ENCODE results near the gene CLDN1. TPM values are rescaled to one million over a fixed set of nuclear protein-coding genes. Genes with fewer than 3 reads are reported as not detected.
A peak's percentile ranks its signal among the peaks of the same experiment; 100 is the strongest.

The CLDN1 gene
- total and polyA plus RNA-seq, 10 of the 15 experiments (the other 5 are each of a cell fraction or from before 2014, with no cell fraction given) = 3.4 to 22.8 (median 8.5) TPM

- no peak for FAIRE-seq
- Histone ChIP-seq H4K20me1 (ENCODE audit: control insufficient read depth, insufficient read depth) (no peaks in the 10 kb centered on the region), H3K79me2 (ENCODE audit: control insufficient read depth, insufficient read depth, low read length) (no peaks in the 10 kb centered on the region)
Observed at GRCh38 chr3:190265796-190266195, 56.5 kb downstream of the CLDN1 start.

GRCh38 chr3:190265126-190265525 lies 57.1 kb downstream of the CLDN1 start:
- CTCF ChIA-PET = interaction anchor here (0.6 to 1.7 kb wide), 2 partner anchors 9 to 286 kb away, joined by 3 to 6 read pairs; no protein-coding TSS in a partner anchor
- Histone ChIP-seq H3K27ac (ENCODE audit: control insufficient read depth, insufficient read depth) (no peak overlapping the region), H3K4me1 (ENCODE audit: control insufficient read depth, insufficient read depth, low read length) (no peaks in the 10 kb centered on the region), H3K79me2 (ENCODE audit: control insufficient read depth, insufficient read depth, low read length) (no peaks in the 10 kb centered on the region), H3K4me2 (ENCODE audit: control insufficient read depth, insufficient read depth) (no peak overlapping the region), H3K4me3 (no peak overlapping the region), H3K27me3 (replicated peaks in 1 of 2; ENCODE audit: control insufficient read depth in 2 of 2, insufficient read depth in 2 of 2, low read length in 1 of 2) (no peaks in the 10 kb centered on the region), H4K20me1 (ENCODE audit: control insufficient read depth, insufficient read depth) (no peaks in the 10 kb centered on the region), H3K36me3 (ENCODE audit: control insufficient read depth in 2 of 2, insufficient read depth in 2 of 2, low read length in 1 of 2) (no peaks in the 10 kb centered on the region), H2AFZ (ENCODE audit: control insufficient read depth, low read depth, low read length) (no peak overlapping the region), H3K9me3 (replicated peaks; ENCODE audit: control insufficient read depth, insufficient read depth, low read length) (no peaks in the 10 kb centered on the region), H3K9ac (ENCODE audit: control insufficient read depth, insufficient read depth, low read length) (no peak overlapping the region)
- POLR2A ChIA-PET = no interaction called here
- TF ChIP-seq MYB (IDR thresholded peaks at IDR 0.05; ENCODE audit: borderline replicate concordance, low read depth, low read length) (no peak), CBX3 (IDR thresholded peaks at IDR 0.05; ENCODE audit: borderline replicate concordance, low read depth) (no peak), POLR2AphosphoS2 (IDR thresholded peaks at IDR 0.05; ENCODE audit: low read depth, low read length) (no peak), CUX1 (IDR thresholded peaks at IDR 0.05; ENCODE audit: insufficient replicate concordance, low read depth, low read length) (no peak)
- SMC1A ChIA-PET (ENCODE audit: uncharacterized antibody, unreplicated experiment) = interaction anchor here (0.7 to 1.7 kb wide), 3 partner anchors 9 to 25 kb away, joined by 3 to 6 read pairs (median 3); no protein-coding TSS in a partner anchor
- in situ Hi-C loops (cut with MboI) (no loop called here), intact Hi-C loops (cut with micrococcal nuclease; ENCODE audit: unreplicated experiment) (no loop called here)
- 0% methylated on average over 1 of the region's 1 CpG for WGBS (ENCODE audit: insufficient coverage, insufficient replicate concordance, low lambda C conversion rate, missing lambda C conversion rate)
- BruUV-seq (replicated peaks) = no TSS peak
- DNase-seq (ENCODE audit: low read depth, low spot score) (no peak), FAIRE-seq (no peak), ATAC-seq (no peak)
- RAD21 ChIA-PET (ENCODE audit: unreplicated experiment) = no interaction called here

More at GRCh38 chr3:190265796-190266195, 56.5 kb downstream of the CLDN1 start:
- TF ChIP-seq ATF7 (IDR thresholded peaks at IDR 0.05; ENCODE audit: low read depth) = no peak
- no peak for TF ChIP-seq ATF3 (IDR thresholded peaks at IDR 0.05; ENCODE audit: borderline replicate concordance, extremely low read depth, low read depth, low read length)
- H3K36me3 ChIP-seq (ENCODE audit: control insufficient read depth in 2 of 2, insufficient read depth in 2 of 2, low read length in 1 of 2) = no peaks in the 10 kb centered on the region
- in situ Hi-C loops (cut with MboI) (no loop called here), intact Hi-C loops (cut with micrococcal nuclease; ENCODE audit: unreplicated experiment) (no loop called here)
- WGBS (ENCODE audit: insufficient coverage, insufficient replicate concordance, low lambda C conversion rate, missing lambda C conversion rate) = 32% methylated on average over 3 of the region's 3 CpGs
- no peak overlapping the region for H3K4me2 ChIP-seq (ENCODE audit: control insufficient read depth, insufficient read depth)
- ChIA-PET POLR2A (no interaction called here), RAD21 (ENCODE audit: unreplicated experiment) (no interaction called here), SMC1A (ENCODE audit: uncharacterized antibody, unreplicated experiment) (interaction anchor here (1.7 kb wide), 1 partner anchor 9 kb away, joined by 6 read pairs; no protein-coding TSS in a partner anchor), CTCF (no interaction called here)
- no peak overlapping the region for H3K9ac ChIP-seq (ENCODE audit: control insufficient read depth, insufficient read depth, low read length)
- ATAC-seq = peak; percentile 30; the same call in 2 of the 3 replicates
- H3K9me3 ChIP-seq (replicated peaks; ENCODE audit: control insufficient read depth, insufficient read depth, low read length) = no peaks in the 10 kb centered on the region
- DNase-seq (ENCODE audit: low read depth, low spot score) = no peak
- no peak overlapping the region for H2AFZ ChIP-seq (ENCODE audit: control insufficient read depth, low read depth, low read length)
- no peak overlapping the region for H3K4me3 ChIP-seq
- H3K27me3 ChIP-seq (replicated peaks in 1 of 2; ENCODE audit: control insufficient read depth in 2 of 2, insufficient read depth in 2 of 2, low read length in 1 of 2) = no peaks in the 10 kb centered on the region
- H3K4me1 ChIP-seq (ENCODE audit: control insufficient read depth, insufficient read depth, low read length) = no peaks in the 10 kb centered on the region
- no peak overlapping the region for H3K27ac ChIP-seq (ENCODE audit: control insufficient read depth, insufficient read depth)
- BruUV-seq (replicated peaks) = no TSS peak

All from GM12878 (cell line).